K562 (cell line): ENCODE data around the gene MASP1. TPM values are rescaled to one million over a fixed set of nuclear protein-coding genes. Genes with fewer than 3 reads are reported as not detected.
A peak's percentile ranks its signal among the peaks of the same experiment; 100 is the strongest.

Experiments used
- ATF7 ChIP-seq: fragments of 450-650 bp; IDR thresholded peaks from 2 replicates; pipeline ENCODE4 v1.7.1; 2014; ENCODE audit warnings: mild to moderate bottlenecking, moderate library complexity
- CREM ChIP-seq: IDR thresholded peaks from 2 replicates; pipeline ENCODE4 v1.6.1; 2014; ENCODE audit warnings: antibody characterized with exemption, low read depth
- JUNB ChIP-seq: fragments of 450-650 bp; formaldehyde crosslinking; conservative IDR thresholded peaks from 2 replicates; pipeline ENCODE4 v1.4.0; 2020; ENCODE audit warnings: mild to moderate bottlenecking
- MNT ChIP-seq, 2 experiments: fragments of 450-650 bp; conservative IDR thresholded peaks; 2 replicates each; pipeline ENCODE4 v1.6.1; 2017; ENCODE audit warnings: mild to moderate bottlenecking in 2 of 2, moderate library complexity in 2 of 2
- MTA2 ChIP-seq: fragments of 450-650 bp; IDR thresholded peaks from 2 replicates; pipeline ENCODE4 v1.6.1; 2016; ENCODE audit warnings: low read depth
- MYC ChIP-seq, 2 experiments: fragments of 250-450 bp in 1 of 2; sonication (Bioruptor Pico) in 1 of 2; IDR thresholded peaks; 2 replicates each; pipeline versions ENCODE4 v1.5.1 to v1.6.1; 2012 to 2021; ENCODE audit warnings: low read depth in 2 of 2, borderline replicate concordance in 1 of 2, improper control_type of control experiment in 1 of 2, low read length in 1 of 2, mild to moderate bottlenecking in 1 of 2, moderate library complexity in 1 of 2
- NUFIP1 ChIP-seq: fragments of 450-650 bp; IDR thresholded peaks from 2 replicates; pipeline ENCODE4 v1.6.1; 2018; ENCODE audit not compliant: partially characterized antibody
- RAD21 ChIP-seq, 2 experiments: fragments of 250-450 bp in 1 of 2; fragments of 450-650 bp in 1 of 2; sonication (Bioruptor Pico) in 1 of 2; formaldehyde crosslinking in 1 of 2; IDR thresholded peaks in 1 of 2; conservative IDR thresholded peaks in 1 of 2; 2 replicates each; pipeline versions ENCODE4 v1.4.0 to v1.8.0; 2020 to 2022; ENCODE audit warnings: mild to moderate bottlenecking in 2 of 2, moderate library complexity in 1 of 2
- RFX1 ChIP-seq: fragments of 450-650 bp; IDR thresholded peaks from 2 replicates; pipeline ENCODE4 v1.6.1; 2016; ENCODE audit warnings: mild to moderate bottlenecking, moderate library complexity
- RHOXF2B ChIP-seq: fragments of 250-450 bp; sonication (Bioruptor Pico); conservative IDR thresholded peaks from 2 replicates; pipeline ENCODE4 v1.5.1; 2021
- SIN3B ChIP-seq: fragments of 450-650 bp; IDR thresholded peaks from 2 replicates; pipeline ENCODE4 v1.6.1; 2017; ENCODE audit warnings: low read depth, mild to moderate bottlenecking, moderate library complexity
- SMAD2 ChIP-seq: fragments of 150-350 bp; IDR thresholded peaks from 2 replicates; pipeline ENCODE4 v1.6.1; 2014; ENCODE audit warnings: low read depth, mild to moderate bottlenecking, low read length
- TEAD1 ChIP-seq, 2 experiments: fragments of 450-650 bp in 1 of 2; sonication (generic) in 1 of 2; formaldehyde crosslinking; IDR thresholded peaks; 2 replicates each; pipeline versions ENCODE4 v1.4.0 to v1.8.0; 2020 to 2022; ENCODE audit warnings: mild to moderate bottlenecking in 2 of 2, missing genetic modification reagents in 1 of 2
- ZFP36 ChIP-seq: fragments of 150-350 bp; IDR thresholded peaks from 2 replicates; pipeline ENCODE4 v1.6.1; 2018; ENCODE audit warnings: low read length, low read depth; ENCODE audit not compliant: partially characterized antibody
- ZNF347 ChIP-seq: fragments of 450-650 bp; formaldehyde crosslinking; IDR thresholded peaks from 2 replicates; pipeline ENCODE4 v1.4.0; 2020; ENCODE audit warnings: low read depth, mild to moderate bottlenecking, moderate library complexity
- ZNF41 ChIP-seq: fragments of 250-450 bp; sonication (Bioruptor Pico); conservative IDR thresholded peaks from 2 replicates; pipeline ENCODE4 v1.4.0; 2020; ENCODE audit warnings: mild to moderate bottlenecking
- ZNF512 ChIP-seq: IDR thresholded peaks from 2 replicates; pipeline ENCODE4 v1.6.1; 2016; ENCODE audit warnings: missing genetic modification characterization, missing compliant biosample characterization
- ZNF589 ChIP-seq: fragments of 200-800 bp; sonication (Bioruptor generic); IDR thresholded peaks from 2 replicates; pipeline ENCODE4 v1.6.1; 2016; ENCODE audit warnings: low read depth, missing genetic modification characterization, missing compliant biosample characterization
- ZNF695 ChIP-seq: fragments of 450-650 bp; formaldehyde crosslinking; IDR thresholded peaks from 2 replicates; pipeline ENCODE4 v1.4.0; 2020; ENCODE audit warnings: mild to moderate bottlenecking, moderate library complexity
- ZNF778 ChIP-seq: fragments of 450-650 bp; formaldehyde crosslinking; IDR thresholded peaks from 2 replicates; pipeline ENCODE4 v1.4.0; 2020; ENCODE audit warnings: mild to moderate bottlenecking, moderate library complexity
- polyA plus RNA-seq, 8 experiments: library from polyadenylated mRNA; depleted of rRNA in 4 of 8; stranded (reverse) in 5 of 8; unstranded in 3 of 8; fragments of >200 nt; fragmentation: Nextera tagmentation in 2 of 8; fragmentation: Illumina TruSeq in 1 of 8; extraction: Ambion mirVana in 2 of 8; extraction: Trizol in 1 of 8; gene quantifications; 2 replicates each; pipeline versions ENCODE4 v1.2.1 to v1.2.3, GENCODE V29; 2011 to 2014; ENCODE audit warnings: inconsistent platforms in 1 of 8, missing spikeins in 1 of 8
- total RNA-seq, 7 experiments: library from RNA; depleted of rRNA in 6 of 7; stranded (reverse); fragments of >200 nt in 6 of 7; fragmentation: Illumina TruSeq in 2 of 7; extraction: Trizol in 2 of 7; gene quantifications; 2 replicates each; pipeline versions ENCODE4 v1.2.1 to v1.2.3, GENCODE V29; 2011 to 2021; ENCODE audit warnings: low replicate concordance in 1 of 7
- TF ChIP-seq, protein P1 (sequence below): fragments of 250-450 bp; sonication (Bioruptor Pico); IDR thresholded peaks from 2 replicates; pipeline ENCODE4 v1.4.0; 2020
- TF ChIP-seq, protein P2 (sequence below): fragments of 250-450 bp; sonication (Bioruptor Pico); IDR thresholded peaks from 2 replicates; pipeline ENCODE4 v1.5.0; 2020; ENCODE audit warnings: mild to moderate bottlenecking, borderline replicate concordance

MASP1 gene
- total and polyA plus RNA-seq, 9 of the 15 experiments (the other 6 are each of a cell fraction or from before 2014, with no cell fraction given): 0.03 to 0.24 (median 0.20) TPM; not detected in 3

GRCh38 chr3:187286467-187287059, 5.0 kb downstream of the MASP1 start (continued):
- TF ChIP-seq, protein P1, sequence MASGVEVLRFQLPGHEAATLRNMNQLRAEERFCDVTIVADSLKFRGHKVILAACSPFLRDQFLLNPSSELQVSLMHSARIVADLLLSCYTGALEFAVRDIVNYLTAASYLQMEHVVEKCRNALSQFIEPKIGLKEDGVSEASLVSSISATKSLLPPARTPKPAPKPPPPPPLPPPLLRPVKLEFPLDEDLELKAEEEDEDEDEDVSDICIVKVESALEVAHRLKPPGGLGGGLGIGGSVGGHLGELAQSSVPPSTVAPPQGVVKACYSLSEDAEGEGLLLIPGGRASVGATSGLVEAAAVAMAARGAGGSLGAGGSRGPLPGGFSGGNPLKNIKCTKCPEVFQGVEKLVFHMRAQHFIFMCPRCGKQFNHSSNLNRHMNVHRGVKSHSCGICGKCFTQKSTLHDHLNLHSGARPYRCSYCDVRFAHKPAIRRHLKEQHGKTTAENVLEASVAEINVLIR (CRISPR knock-in tag): peak; percentile 60
- TF ChIP-seq JUNB (CRISPR knock-in tag): peak; percentile 64; the same call in 1 of the 2 replicates
- TF ChIP-seq CREM: peak; percentile 83
- no peak for TF ChIP-seq MTA2
- TF ChIP-seq ZNF695 (CRISPR knock-in tag): no peak
- TF ChIP-seq ZNF347: no peak
- TF ChIP-seq SMAD2: no peak
- TF ChIP-seq ATF7: peak; percentile 93
- no peak for TF ChIP-seq NUFIP1
- no peak for TF ChIP-seq RHOXF2B (CRISPR knock-in tag)
- 0 out of 2 replicates have a peak, but pooled peaks have one; percentile 6 for TF ChIP-seq ZNF512 (tag)
- TF ChIP-seq TEAD1 (CRISPR knock-in tag; IDR thresholded peaks at IDR 0.05): 0 out of 4 replicates have a peak, but pooled peaks of 1 of the 2 experiments have one; percentile 34
- TF ChIP-seq ZNF41 (CRISPR knock-in tag): 0 out of 2 replicates have a peak, but pooled peaks have one; percentile 7
- TF ChIP-seq ZFP36: peak; percentile 14
- TF ChIP-seq, protein P2, sequence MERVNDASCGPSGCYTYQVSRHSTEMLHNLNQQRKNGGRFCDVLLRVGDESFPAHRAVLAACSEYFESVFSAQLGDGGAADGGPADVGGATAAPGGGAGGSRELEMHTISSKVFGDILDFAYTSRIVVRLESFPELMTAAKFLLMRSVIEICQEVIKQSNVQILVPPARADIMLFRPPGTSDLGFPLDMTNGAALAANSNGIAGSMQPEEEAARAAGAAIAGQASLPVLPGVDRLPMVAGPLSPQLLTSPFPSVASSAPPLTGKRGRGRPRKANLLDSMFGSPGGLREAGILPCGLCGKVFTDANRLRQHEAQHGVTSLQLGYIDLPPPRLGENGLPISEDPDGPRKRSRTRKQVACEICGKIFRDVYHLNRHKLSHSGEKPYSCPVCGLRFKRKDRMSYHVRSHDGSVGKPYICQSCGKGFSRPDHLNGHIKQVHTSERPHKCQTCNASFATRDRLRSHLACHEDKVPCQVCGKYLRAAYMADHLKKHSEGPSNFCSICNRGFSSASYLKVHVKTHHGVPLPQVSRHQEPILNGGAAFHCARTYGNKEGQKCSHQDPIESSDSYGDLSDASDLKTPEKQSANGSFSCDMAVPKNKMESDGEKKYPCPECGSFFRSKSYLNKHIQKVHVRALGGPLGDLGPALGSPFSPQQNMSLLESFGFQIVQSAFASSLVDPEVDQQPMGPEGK (CRISPR knock-in tag): 0 out of 2 replicates have a peak, but pooled peaks have one; percentile 32
- TF ChIP-seq MNT (conservative IDR thresholded peaks at IDR 0.05): no peak
- TF ChIP-seq SIN3B: no peak
- peak; percentile 11 to 14; a peak in 2 of 4 replicates for TF ChIP-seq RAD21 (CRISPR knock-in tag; conservative IDR thresholded peaks at IDR 0.05 in 1 of 2, IDR thresholded peaks at IDR 0.05 in 1 of 2)
- no peak for TF ChIP-seq ZNF778 (CRISPR knock-in tag)
- TF ChIP-seq ZNF589 (CRISPR knock-in tag): peak; percentile 91
- peak; percentile 73 for TF ChIP-seq MYC (IDR thresholded peaks at IDR 0.05; ENCODE audit: low read depth, low read length)
- TF ChIP-seq MYC (CRISPR knock-in tag; IDR thresholded peaks at IDR 0.05; ENCODE audit: borderline replicate concordance, low read depth): no peak
- no peak for TF ChIP-seq RFX1
